ENCODE data around the gene CD82.

DNA sequence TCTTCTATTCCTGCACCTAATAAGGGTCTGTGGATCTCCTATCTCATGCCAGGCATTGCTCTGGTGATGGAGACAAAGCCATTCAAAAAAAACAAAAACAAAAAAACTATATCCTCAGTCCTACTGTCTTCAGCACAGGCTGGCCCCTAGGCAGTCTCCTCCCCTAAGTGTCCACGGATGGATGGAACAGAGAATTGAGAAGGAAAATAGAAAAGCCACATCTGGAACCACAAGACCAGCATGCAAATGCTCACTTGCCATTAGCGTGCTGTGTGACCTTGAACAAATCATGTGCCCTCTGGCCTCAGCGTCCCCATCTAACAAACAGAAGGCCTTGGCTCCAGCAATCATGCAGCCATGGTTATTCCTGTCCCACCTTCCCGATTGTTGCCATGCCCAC is 32.7 kb upstream of the CD82 start:
- no peak for TF ChIP-seq POLR2A (IDR thresholded peaks at IDR 0.05)
- TF ChIP-seq CTCF (IDR thresholded peaks at IDR 0.05) = no peak

All from right lobe of liver (tissue), 4 donors.